Thyroid gland (tissue), 4 donors: Measurements from ENCODE around the gene SERPINA5.

Experiments used
- CTCF ChIP-seq, 6 experiments: fragments of 200-600 bp in 3 of 6; fragments of 450-650 bp in 3 of 6; sonication (generic) in 3 of 6; IDR thresholded peaks; one replicate each; pipeline ENCODE4 v1.5.1; 2016 to 2019; ENCODE audit warnings: antibody characterized with exemption in 6 of 6, mild to moderate bottlenecking in 2 of 6, inconsistent platforms in 1 of 6, moderate library complexity in 1 of 6
- POLR2A ChIP-seq, 2 donors: fragments of 450-650 bp; IDR thresholded peaks; one replicate each; pipeline ENCODE4 v1.6.1; 2017; ENCODE audit warnings: antibody characterized with exemption in 2 of 2, mild to moderate bottlenecking in 2 of 2, moderate library complexity in 1 of 2

DNA sequence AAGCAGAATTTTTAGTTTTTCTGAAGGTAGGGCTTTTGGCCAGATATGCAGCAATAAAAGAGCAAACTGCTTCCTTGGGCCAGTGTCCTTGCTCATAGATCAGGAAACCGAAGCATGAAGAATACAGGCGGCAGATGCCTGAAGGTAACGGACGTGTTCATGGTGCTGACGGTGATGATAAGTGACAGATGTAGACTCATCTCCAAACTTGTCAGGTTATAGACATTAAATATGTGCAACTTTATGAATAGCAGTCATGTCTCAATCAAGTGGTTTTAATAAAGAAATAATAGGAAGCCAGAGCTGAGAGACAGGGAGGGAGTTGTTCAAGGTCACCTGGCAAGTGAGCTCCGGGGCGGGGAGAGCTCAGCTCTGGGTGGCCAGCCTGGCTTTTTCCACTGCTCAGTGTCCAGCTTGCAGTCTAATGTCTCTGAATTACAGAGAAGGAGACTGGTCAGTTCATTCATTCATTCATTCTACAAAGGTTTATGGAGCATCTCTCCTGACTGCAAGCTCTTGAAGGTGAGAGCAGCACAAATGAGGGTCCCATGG, 1.0 kb downstream of the SERPINA5 start:
- TF ChIP-seq CTCF (IDR thresholded peaks at IDR 0.05) (no peak), POLR2A (IDR thresholded peaks at IDR 0.05) (no peak)
